Calu3 (cell line): Measurements from ENCODE around the gene GAREM1. TPM values are rescaled to one million over a fixed set of nuclear protein-coding genes. Genes with fewer than 3 reads are reported as not detected.

ENCODE experiments used
- BruUV-seq: library from RNA; stranded (reverse); fragments of 400-500 nt; replicated peaks from 2 replicates; lab custom pipeline; 2021; lab: Mats Ljungman, UMichigan
- CTCF ChIA-PET: fragments of 300-600 bp; sonication (Branson Sonifier 250); formaldehyde crosslinking; loops from one replicate; lab custom pipeline; 2022; ENCODE audit warnings: antibody characterized with exemption; lab: Charles Lee
- DNase-seq: peaks from one replicate; pipeline ENCODE4 v3.0.0; 2022
- H3K27ac Mint-ChIP-seq: one replicate; pipeline ENCODE4 v1.8.0; 2022; ENCODE audit warnings: mixed read lengths; ENCODE audit not compliant: unreplicated experiment
- H3K27me3 Mint-ChIP-seq: one replicate; pipeline ENCODE4 v1.8.0; 2022; ENCODE audit warnings: mixed read lengths; ENCODE audit not compliant: unreplicated experiment
- H3K36me3 Mint-ChIP-seq: one replicate; pipeline ENCODE4 v1.8.0; 2022; ENCODE audit warnings: mild to moderate bottlenecking, moderate library complexity, mixed read lengths; ENCODE audit not compliant: insufficient read depth, unreplicated experiment
- H3K4me1 Mint-ChIP-seq: one replicate; pipeline ENCODE4 v1.8.0; 2022; ENCODE audit warnings: mild to moderate bottlenecking, low read depth, mixed read lengths; ENCODE audit not compliant: unreplicated experiment
- H3K4me3 Mint-ChIP-seq: one replicate; pipeline ENCODE4 v1.8.0; 2022; ENCODE audit warnings: mild to moderate bottlenecking, low read depth, moderate library complexity, mixed read lengths; ENCODE audit not compliant: unreplicated experiment
- H3K9me3 Mint-ChIP-seq: one replicate; pipeline ENCODE4 v1.8.0; 2022; ENCODE audit warnings: low read depth, mixed read lengths; ENCODE audit not compliant: unreplicated experiment
- CTCF ChIP-seq: fragments of 200-600 bp; IDR thresholded peaks from one replicate; pipeline ENCODE4 v1.8.0; 2022; ENCODE audit warnings: antibody characterized with exemption; ENCODE audit not compliant: unreplicated experiment
- intact Hi-C: fragments of 100-400 bp; cut with micrococcal nuclease; formaldehyde crosslinking; loops from one replicate; pipeline ENCODE4 v1.10.0; 2022; ENCODE audit not compliant: unreplicated experiment
- total RNA-seq: library from RNA; stranded (reverse); gene quantifications from 2 replicates; pipeline ENCODE4 v1.2.3, GENCODE V29; 2022

GAREM1 gene
- total RNA-seq, 1 experiment from 2014 or later: 19.3 TPM

DNA sequence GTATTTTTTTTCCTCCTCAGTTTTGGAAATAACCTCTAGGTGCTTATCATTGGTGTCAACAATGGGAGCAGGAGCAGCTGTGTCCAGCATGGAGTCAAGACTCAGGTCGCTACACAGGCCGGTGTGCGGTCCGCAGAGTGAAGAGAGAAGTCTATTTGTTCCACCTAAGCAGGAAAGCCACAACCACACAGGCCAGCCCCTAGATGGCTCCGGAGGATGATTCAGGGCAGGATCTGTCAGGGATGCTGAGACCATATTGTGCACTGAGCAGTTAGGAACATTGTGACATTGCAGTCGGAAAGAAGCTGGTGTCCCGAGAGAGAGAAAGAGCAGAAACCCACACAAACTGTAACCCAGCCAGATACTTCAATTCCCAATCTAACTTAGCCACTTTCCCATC lies 136.9 kb downstream of the GAREM1 start:
- Mint-ChIP-seq H3K36me3 (no peaks in the 10 kb centered on the region), H3K27ac (no peak overlapping the region), H3K4me1 (peaks cover 1% of the 10 kb centered on the region), H3K27me3 (no peaks in the 10 kb centered on the region), H3K4me3 (no peak overlapping the region), H3K9me3 (no peaks in the 10 kb centered on the region)
- no TSS peak for BruUV-seq
- intact Hi-C loops: no loop called here
- TF ChIP-seq CTCF: no peak
- no peak for DNase-seq
- CTCF ChIA-PET: no interaction called here

GRCh38 chr18:32332708-32333107 lies 138.0 kb downstream of the GAREM1 start:
- intact Hi-C loops: no loop called here
- H3K36me3 Mint-ChIP-seq: no peaks in the 10 kb centered on the region
- no peak overlapping the region for H3K4me3 Mint-ChIP-seq
- DNase-seq: no peak
- TF ChIP-seq CTCF: no peak
- no TSS peak for BruUV-seq
- H3K4me1 Mint-ChIP-seq: no peaks in the 10 kb centered on the region
- H3K27me3 Mint-ChIP-seq: no peaks in the 10 kb centered on the region
- H3K27ac Mint-ChIP-seq: no peak overlapping the region
- no peaks in the 10 kb centered on the region for H3K9me3 Mint-ChIP-seq
- CTCF ChIA-PET: interaction anchor here (0.6 kb wide), 1 partner anchor 60 kb away, joined by 3 read pairs; no protein-coding TSS in a partner anchor

DNA sequence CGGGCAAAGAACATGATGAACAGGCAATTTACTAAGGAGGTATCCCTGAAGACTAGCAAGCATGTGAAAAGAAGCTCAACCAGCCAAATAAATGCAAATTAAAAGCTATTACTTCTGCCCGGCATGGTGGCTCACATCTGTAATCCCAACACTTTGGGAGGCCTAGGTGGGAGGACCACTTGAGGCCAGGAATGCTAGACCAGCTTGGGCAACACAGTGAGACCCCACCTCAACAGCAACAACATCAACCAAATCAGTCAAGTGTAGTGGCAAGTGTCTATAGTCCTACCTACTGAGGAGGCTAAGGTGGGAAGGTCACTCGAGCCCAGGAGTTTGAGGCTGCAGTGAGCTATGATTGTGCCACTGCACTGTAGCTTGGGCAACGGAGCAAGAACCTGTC lies 141.7 kb downstream of the GAREM1 start:
- DNase-seq: no peak
- CTCF ChIA-PET: no interaction called here
- Mint-ChIP-seq H3K27ac (no peak overlapping the region), H3K9me3 (no peaks in the 10 kb centered on the region), H3K4me1 (no peaks in the 10 kb centered on the region), H3K4me3 (no peak overlapping the region), H3K36me3 (no peaks in the 10 kb centered on the region), H3K27me3 (no peaks in the 10 kb centered on the region)
- BruUV-seq: no TSS peak
- intact Hi-C loops: no loop called here
- no peak for TF ChIP-seq CTCF

- intact Hi-C loops: no loop called here
- no peak overlapping the region for H3K27ac Mint-ChIP-seq
- H3K36me3 Mint-ChIP-seq: no peaks in the 10 kb centered on the region
- H3K9me3 Mint-ChIP-seq: no peaks in the 10 kb centered on the region
- no peaks in the 10 kb centered on the region for H3K27me3 Mint-ChIP-seq
- CTCF ChIA-PET: interaction anchor here (0.5 kb wide), 1 partner anchor 29 kb away, joined by 6 read pairs; no protein-coding TSS in a partner anchor
- BruUV-seq: no TSS peak
- H3K4me3 Mint-ChIP-seq: no peak overlapping the region
- H3K4me1 Mint-ChIP-seq: no peaks in the 10 kb centered on the region
- no peak for TF ChIP-seq CTCF
- DNase-seq: no peak
These were observed 142.3 kb downstream of the GAREM1 start for GRCh38 chr18:32328379-32328778.
